Measurements from ENCODE around the gene GJD3. TPM values are rescaled to one million over a fixed set of nuclear protein-coding genes. Genes with fewer than 3 reads are reported as not detected.

Gene GJD3
- total and polyA plus RNA-seq, 5 donors from 2014 or later = not detected

DNA sequence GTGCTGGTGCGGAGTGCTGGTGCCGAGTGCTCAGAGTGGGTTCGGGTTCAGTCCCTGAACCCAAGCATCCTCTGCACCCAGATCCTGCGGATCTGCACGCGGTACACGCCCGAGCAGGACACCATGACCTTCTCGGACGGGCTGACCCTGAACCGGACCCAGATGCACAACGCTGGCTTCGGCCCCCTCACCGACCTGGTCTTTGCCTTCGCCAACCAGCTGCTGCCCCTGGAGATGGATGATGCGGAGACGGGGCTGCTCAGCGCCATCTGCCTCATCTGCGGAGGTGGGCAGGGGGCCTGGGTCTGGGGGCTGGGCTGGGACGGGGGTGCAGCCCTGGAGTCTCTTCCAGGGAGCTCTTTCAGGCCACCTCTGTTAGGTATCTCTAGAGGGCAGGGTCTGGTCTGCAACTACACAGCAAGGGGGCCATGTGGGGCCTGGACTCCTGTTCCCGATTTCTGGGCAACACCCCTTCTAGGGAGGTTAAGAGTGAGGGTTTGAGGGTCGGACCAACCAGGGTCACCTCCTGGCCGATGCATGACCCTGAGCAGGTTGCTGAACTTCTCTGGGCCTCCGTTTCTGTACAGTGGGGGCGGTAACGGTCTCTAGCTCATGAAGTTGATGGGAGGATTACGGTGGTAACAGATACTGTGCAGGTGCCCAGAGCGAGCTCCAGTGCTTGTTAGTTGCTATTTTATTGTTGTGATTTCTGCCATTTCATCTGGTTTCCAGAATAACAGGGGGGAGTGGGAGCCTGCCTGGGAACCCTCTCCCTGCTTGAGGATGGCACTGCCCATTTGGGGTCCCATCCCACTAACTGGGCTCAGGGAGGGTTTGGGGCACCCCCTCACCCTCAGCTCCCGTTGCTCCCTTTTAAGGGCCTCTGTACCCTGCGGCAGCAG lies 10.1 kb downstream of the GJD3 start:
- no peak for DNase-seq

GRCh38 chr17:40352779-40353394 lies 11.7 kb downstream of the GJD3 start:
- no peak overlapping the region for H3K27ac ChIP-seq (ENCODE audit: insufficient read depth, low read length, poor library complexity, severe bottlenecking)
- peaks cover 57% of the 10 kb centered on the region for H3K36me3 ChIP-seq (ENCODE audit: control insufficient read depth, insufficient read depth, low read length)
- peak overlapping the region in 1 of 3 donors; percentile 63 for H3K27ac Mint-ChIP-seq

More for the DNA sequence above, 10.1 kb downstream of the GJD3 start:
- Mint-ChIP-seq H3K4me1 (peaks cover 0 to 30% (median 15%) of the 10 kb centered on the region in 4 donors), H3K4me3 (no peak overlapping the region), H3K9me3 (no peaks in the 10 kb centered on the region), H3K36me3 (peaks cover 18% of the 10 kb centered on the region), H3K27ac (peak overlapping the region in 1 of 3 donors; percentile 59), H3K27me3 (peaks cover 4% of the 10 kb centered on the region)
- ATAC-seq (ENCODE audit: low read depth in 2 of 2) = no peak
- Histone ChIP-seq H3K27me3 (ENCODE audit: control insufficient read depth, insufficient read depth, low read length) (no peaks in the 10 kb centered on the region), H3K4me3 (ENCODE audit: low read depth, low read length) (no peak overlapping the region), H3K4me1 (ENCODE audit: control insufficient read depth, insufficient read depth, low read length, poor library complexity, severe bottlenecking) (peaks cover 8% of the 10 kb centered on the region), H3K9me3 (ENCODE audit: control insufficient read depth in 2 of 2, low read length in 2 of 2) (no peaks in the 10 kb centered on the region), H3K36me3 (ENCODE audit: control insufficient read depth, insufficient read depth, low read length) (peaks cover 49% of the 10 kb centered on the region), H3K27ac (ENCODE audit: insufficient read depth, low read length, poor library complexity, severe bottlenecking) (no peak overlapping the region)

DNA sequence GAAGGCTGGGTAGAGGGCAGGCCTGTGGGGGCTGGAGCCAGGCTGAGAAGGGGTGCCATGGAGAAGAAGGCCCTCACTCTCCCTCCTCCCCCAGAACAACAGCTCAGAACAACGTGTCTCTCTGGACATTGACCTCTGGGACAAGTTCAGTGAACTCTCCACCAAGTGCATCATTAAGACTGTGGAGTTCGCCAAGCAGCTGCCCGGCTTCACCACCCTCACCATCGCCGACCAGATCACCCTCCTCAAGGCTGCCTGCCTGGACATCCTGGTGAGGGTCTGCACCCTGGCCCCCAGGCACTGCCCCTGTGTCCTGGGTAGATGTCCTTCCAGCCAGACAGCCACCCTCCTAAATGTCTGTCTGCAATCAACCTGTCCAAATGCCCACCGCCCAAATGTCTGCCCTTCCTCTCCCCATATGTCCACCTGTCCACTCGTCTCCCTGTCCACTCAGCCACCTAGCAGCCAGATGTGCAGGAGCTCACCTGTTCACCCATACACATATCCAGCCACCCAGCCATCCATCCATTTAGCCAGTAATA lies 12.2 kb downstream of the GJD3 start:
- H3K27me3 Mint-ChIP-seq = no peaks in the 10 kb centered on the region
- H3K27ac Mint-ChIP-seq = peak overlapping the region; percentile 25 to 74 (median 63)
- H3K9me3 Mint-ChIP-seq = no peaks in the 10 kb centered on the region
- no peak overlapping the region for H3K4me3 ChIP-seq (ENCODE audit: low read depth, low read length)
- H3K9me3 ChIP-seq (ENCODE audit: control insufficient read depth in 2 of 2, low read length in 2 of 2) = no peaks in the 10 kb centered on the region
- peaks cover 57% of the 10 kb centered on the region for H3K36me3 ChIP-seq (ENCODE audit: control insufficient read depth, insufficient read depth, low read length)
- peaks cover 20% of the 10 kb centered on the region for H3K4me1 ChIP-seq (ENCODE audit: control insufficient read depth, insufficient read depth, low read length, poor library complexity, severe bottlenecking)
- H3K27ac ChIP-seq (ENCODE audit: insufficient read depth, low read length, poor library complexity, severe bottlenecking) = no peak overlapping the region
- peaks cover 18% of the 10 kb centered on the region for H3K36me3 Mint-ChIP-seq
- peaks cover 0 to 39% (median 16%) of the 10 kb centered on the region in 4 donors for H3K4me1 Mint-ChIP-seq
- peak overlapping the region in 1 of 4 donors; percentile 42 for H3K4me3 Mint-ChIP-seq
- no peak for DNase-seq
- no peak for ATAC-seq (ENCODE audit: low read depth in 2 of 2)
- H3K27me3 ChIP-seq (ENCODE audit: control insufficient read depth, insufficient read depth, low read length) = no peaks in the 10 kb centered on the region

More at GRCh38 chr17:40352779-40353394, 11.7 kb downstream of the GJD3 start:
- H3K9me3 ChIP-seq (ENCODE audit: control insufficient read depth in 2 of 2, low read length in 2 of 2) = no peaks in the 10 kb centered on the region
- Mint-ChIP-seq H3K27me3 (no peaks in the 10 kb centered on the region), H3K4me1 (peaks cover 0 to 33% (median 12%) of the 10 kb centered on the region in 4 donors), H3K9me3 (no peaks in the 10 kb centered on the region), H3K4me3 (peak overlapping the region in 1 of 4 donors; percentile 42), H3K36me3 (peaks cover 18% of the 10 kb centered on the region)
- ATAC-seq (ENCODE audit: low read depth in 2 of 2) = no peak
- no peaks in the 10 kb centered on the region for H3K27me3 ChIP-seq (ENCODE audit: control insufficient read depth, insufficient read depth, low read length)
- peaks cover 14% of the 10 kb centered on the region for H3K4me1 ChIP-seq (ENCODE audit: control insufficient read depth, insufficient read depth, low read length, poor library complexity, severe bottlenecking)
- no peak for DNase-seq
- H3K4me3 ChIP-seq (ENCODE audit: low read depth, low read length) = no peak overlapping the region

- no peak overlapping the region for H3K4me3 Mint-ChIP-seq
- H3K27ac Mint-ChIP-seq = peak overlapping the region in 1 of 3 donors; percentile 69
- Histone ChIP-seq H3K4me3 (ENCODE audit: low read depth, low read length) (no peak overlapping the region), H3K36me3 (ENCODE audit: control insufficient read depth, insufficient read depth, low read length) (peaks cover 57% of the 10 kb centered on the region), H3K27me3 (ENCODE audit: control insufficient read depth, insufficient read depth, low read length) (no peaks in the 10 kb centered on the region), H3K27ac (ENCODE audit: insufficient read depth, low read length, poor library complexity, severe bottlenecking) (no peak overlapping the region), H3K9me3 (ENCODE audit: control insufficient read depth in 2 of 2, low read length in 2 of 2) (no peaks in the 10 kb centered on the region), H3K4me1 (ENCODE audit: control insufficient read depth, insufficient read depth, low read length, poor library complexity, severe bottlenecking) (peaks cover 27% of the 10 kb centered on the region)
- ATAC-seq (ENCODE audit: low read depth in 2 of 2) = no peak
- no peak for DNase-seq
- H3K9me3 Mint-ChIP-seq = no peaks in the 10 kb centered on the region
- no peaks in the 10 kb centered on the region for H3K27me3 Mint-ChIP-seq
- H3K36me3 Mint-ChIP-seq = peaks cover 18% of the 10 kb centered on the region
- H3K4me1 Mint-ChIP-seq = peaks cover 0 to 46% (median 21%) of the 10 kb centered on the region in 4 donors
These were observed 12.9 kb downstream of the GJD3 start for GRCh38 chr17:40351359-40352236.

GRCh38 chr17:40350689-40351358 lies 13.7 kb downstream of the GJD3 start:
- peaks cover 18% of the 10 kb centered on the region for H3K36me3 Mint-ChIP-seq
- H3K36me3 ChIP-seq (ENCODE audit: control insufficient read depth, insufficient read depth, low read length) = peaks cover 50% of the 10 kb centered on the region
- no peaks in the 10 kb centered on the region for H3K27me3 Mint-ChIP-seq
- DNase-seq (no peak), ATAC-seq (ENCODE audit: low read depth in 2 of 2) (no peak)
- H3K27me3 ChIP-seq (ENCODE audit: control insufficient read depth, insufficient read depth, low read length) = no peaks in the 10 kb centered on the region
- H3K4me1 ChIP-seq (ENCODE audit: control insufficient read depth, insufficient read depth, low read length, poor library complexity, severe bottlenecking) = peaks cover 34% of the 10 kb centered on the region
- H3K4me3 Mint-ChIP-seq = peak overlapping the region in 1 of 4 donors; percentile 7
- peaks cover 0 to 54% (median 26%) of the 10 kb centered on the region in 4 donors for H3K4me1 Mint-ChIP-seq
- no peak overlapping the region for H3K4me3 ChIP-seq (ENCODE audit: low read depth, low read length)
- H3K9me3 Mint-ChIP-seq = no peaks in the 10 kb centered on the region
- no peak overlapping the region for H3K27ac Mint-ChIP-seq
- peak overlapping the region; percentile 49 for H3K27ac ChIP-seq (ENCODE audit: insufficient read depth, low read length, poor library complexity, severe bottlenecking)
- no peaks in the 10 kb centered on the region for H3K9me3 ChIP-seq (ENCODE audit: control insufficient read depth in 2 of 2, low read length in 2 of 2)

DNA sequence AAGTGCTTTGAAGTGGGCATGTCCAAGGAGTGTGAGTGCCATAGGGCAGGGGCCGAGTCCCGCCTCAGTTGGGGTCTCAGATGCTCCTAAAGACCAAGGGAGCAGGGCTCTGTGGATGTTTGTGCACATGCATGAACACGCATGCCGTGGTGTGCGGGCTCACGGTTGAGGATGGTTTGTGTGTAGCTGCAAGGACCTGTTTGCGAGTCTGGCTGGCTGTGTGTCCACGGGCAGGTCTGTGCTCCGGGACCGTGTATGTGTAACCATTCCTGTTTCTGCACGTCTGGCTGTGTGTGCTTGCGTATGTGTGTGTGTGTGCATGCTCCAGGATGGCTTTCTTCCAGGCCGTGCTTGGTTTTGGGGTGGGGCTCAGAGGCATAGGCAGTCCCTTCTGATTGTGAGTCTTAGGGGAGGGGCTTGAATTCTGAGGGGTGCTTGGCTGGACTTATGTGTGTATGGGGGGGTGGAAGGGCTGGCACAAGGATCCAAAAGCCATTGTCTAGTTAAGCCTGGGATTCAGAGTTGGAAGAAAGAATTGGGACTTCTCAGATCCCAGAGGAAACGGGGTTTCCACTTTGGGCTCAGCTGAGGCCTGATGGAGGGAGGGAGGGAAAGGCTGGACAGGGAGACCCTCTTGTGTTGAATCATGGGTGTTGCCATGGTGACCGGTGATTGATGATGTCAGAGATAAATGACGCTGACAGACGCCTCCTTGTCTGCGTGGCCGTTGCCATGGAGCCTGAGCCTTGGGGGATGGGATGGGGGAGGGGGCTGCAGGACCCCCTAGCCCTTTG lies 14.4 kb downstream of the GJD3 start:
- H3K27ac ChIP-seq (ENCODE audit: insufficient read depth, low read length, poor library complexity, severe bottlenecking) = peak overlapping the region; percentile 49
- Mint-ChIP-seq H3K36me3 (peaks cover 14% of the 10 kb centered on the region), H3K4me1 (peaks cover 0 to 59% (median 28%) of the 10 kb centered on the region in 4 donors), H3K9me3 (no peaks in the 10 kb centered on the region), H3K27ac (peak overlapping the region in 2 of 3 donors; percentile 74 to 84), H3K27me3 (no peaks in the 10 kb centered on the region), H3K4me3 (peak overlapping the region in 3 of 4 donors; percentile 7 to 31 (median 19))
- H3K9me3 ChIP-seq (ENCODE audit: control insufficient read depth in 2 of 2, low read length in 2 of 2) = no peaks in the 10 kb centered on the region
- no peaks in the 10 kb centered on the region for H3K27me3 ChIP-seq (ENCODE audit: control insufficient read depth, insufficient read depth, low read length)
- no peak overlapping the region for H3K4me3 ChIP-seq (ENCODE audit: low read depth, low read length)
- peaks cover 41% of the 10 kb centered on the region for H3K4me1 ChIP-seq (ENCODE audit: control insufficient read depth, insufficient read depth, low read length, poor library complexity, severe bottlenecking)
- H3K36me3 ChIP-seq (ENCODE audit: control insufficient read depth, insufficient read depth, low read length) = peaks cover 44% of the 10 kb centered on the region
- ATAC-seq (ENCODE audit: low read depth in 2 of 2) = no peak
- DNase-seq = no peak
